GM12874 (cell line): ENCODE measurements around the gene ST6GALNAC3.
A peak's percentile ranks its signal among the peaks of the same experiment; 100 is the strongest.

ENCODE experiments used
- TF ChIP-seq, protein P1 (sequence below): IDR thresholded peaks from 2 replicates; pipeline ENCODE4 v1.5.1; 2011; ENCODE audit warnings: low read depth, mild to moderate bottlenecking, control low read depth, low read length, moderate library complexity; ENCODE audit not compliant: insufficient read depth

Gene ST6GALNAC3

DNA sequence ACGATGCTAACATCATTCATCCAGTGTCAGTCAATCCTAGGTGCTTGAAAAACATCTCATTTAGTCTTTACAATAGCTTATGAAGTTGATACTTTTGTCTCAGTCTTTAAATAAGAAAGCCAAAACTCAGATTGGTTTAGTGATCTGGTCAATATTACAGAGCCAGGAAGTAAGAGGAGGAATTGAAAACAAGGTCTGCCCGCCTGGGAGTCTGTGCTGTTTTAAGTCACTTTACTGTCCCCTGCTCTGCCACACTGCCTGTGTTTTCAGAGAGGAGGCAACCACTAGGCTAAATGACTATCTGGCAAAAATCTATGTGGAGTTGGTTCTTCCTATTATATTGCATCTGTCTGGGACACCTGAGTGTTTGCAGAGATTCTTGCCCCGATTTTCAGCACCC is 62.3 kb downstream of the ST6GALNAC3 start:
- TF ChIP-seq, protein P1, sequence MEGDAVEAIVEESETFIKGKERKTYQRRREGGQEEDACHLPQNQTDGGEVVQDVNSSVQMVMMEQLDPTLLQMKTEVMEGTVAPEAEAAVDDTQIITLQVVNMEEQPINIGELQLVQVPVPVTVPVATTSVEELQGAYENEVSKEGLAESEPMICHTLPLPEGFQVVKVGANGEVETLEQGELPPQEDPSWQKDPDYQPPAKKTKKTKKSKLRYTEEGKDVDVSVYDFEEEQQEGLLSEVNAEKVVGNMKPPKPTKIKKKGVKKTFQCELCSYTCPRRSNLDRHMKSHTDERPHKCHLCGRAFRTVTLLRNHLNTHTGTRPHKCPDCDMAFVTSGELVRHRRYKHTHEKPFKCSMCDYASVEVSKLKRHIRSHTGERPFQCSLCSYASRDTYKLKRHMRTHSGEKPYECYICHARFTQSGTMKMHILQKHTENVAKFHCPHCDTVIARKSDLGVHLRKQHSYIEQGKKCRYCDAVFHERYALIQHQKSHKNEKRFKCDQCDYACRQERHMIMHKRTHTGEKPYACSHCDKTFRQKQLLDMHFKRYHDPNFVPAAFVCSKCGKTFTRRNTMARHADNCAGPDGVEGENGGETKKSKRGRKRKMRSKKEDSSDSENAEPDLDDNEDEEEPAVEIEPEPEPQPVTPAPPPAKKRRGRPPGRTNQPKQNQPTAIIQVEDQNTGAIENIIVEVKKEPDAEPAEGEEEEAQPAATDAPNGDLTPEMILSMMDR, result no peak

DNA sequence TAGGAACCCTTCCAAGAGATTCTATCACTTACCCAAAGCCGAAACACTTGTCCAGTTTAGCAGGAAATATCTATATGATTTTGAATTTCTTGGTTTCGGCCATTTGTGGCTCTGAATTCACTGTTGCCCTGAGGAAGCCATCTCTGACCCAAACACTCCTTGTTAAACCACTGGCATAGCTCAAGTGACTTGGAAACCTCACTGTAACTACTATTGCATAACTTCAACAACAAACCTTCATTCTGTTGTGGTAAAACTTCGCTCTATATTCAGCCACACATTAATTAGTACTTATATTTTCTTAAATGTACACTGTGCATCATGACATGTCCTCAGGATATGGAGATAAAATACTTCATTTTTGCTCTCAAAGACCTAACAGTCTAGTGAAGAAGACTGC is 63.2 kb downstream of the ST6GALNAC3 start:
- TF ChIP-seq, protein P1, result no peak

DNA sequence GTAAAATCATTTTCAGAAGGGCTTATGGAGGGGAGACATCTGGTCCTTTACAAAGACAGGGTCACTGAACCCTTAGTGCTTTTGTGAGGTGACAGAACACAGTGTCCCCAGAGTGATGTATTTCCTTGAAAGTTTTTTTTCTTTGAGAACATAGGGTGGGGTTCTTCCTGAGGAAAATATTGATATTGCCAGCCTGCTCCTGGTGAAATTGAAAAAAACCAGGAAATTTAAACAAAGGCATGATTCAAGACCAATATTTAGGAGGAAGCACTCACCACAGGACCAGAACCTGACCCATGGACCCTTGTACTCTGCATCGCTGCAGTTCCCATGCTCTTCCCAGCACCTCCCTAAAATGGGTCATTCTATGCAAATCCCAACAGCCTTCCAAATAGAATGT is 63.7 kb downstream of the ST6GALNAC3 start:
- TF ChIP-seq, protein P1, result no peak

- TF ChIP-seq, protein P1, result 0 out of 2 replicates have a peak, but pooled peaks have one; percentile 1
Observed at GRCh38 chr1:76140227-76140626, 65.7 kb downstream of the ST6GALNAC3 start.

DNA sequence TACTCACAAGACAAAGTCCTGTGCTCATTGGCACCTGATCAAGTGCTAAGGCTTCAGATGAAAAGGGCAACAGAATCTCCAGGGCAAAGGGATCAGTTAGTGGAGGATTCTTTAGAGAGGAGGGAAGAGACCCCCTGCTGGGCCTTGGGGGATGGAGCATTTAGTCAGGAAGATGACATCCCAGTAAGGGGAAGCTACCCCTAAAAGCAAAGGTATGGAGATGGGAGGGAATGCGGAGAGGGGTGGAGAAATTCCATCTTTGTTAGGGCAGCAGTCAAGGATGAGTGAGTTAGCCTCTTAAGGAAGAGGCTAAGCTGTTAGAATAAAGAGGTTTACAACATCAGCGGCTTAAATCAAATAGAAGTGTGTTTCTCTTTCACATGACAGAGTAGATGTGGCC is 67.4 kb downstream of the ST6GALNAC3 start:
- TF ChIP-seq, protein P1, result no peak

GRCh38 chr1:76142771-76143540 is 68.4 kb downstream of the ST6GALNAC3 start:
- TF ChIP-seq, protein P1, result no peak

GRCh38 chr1:76144247-76144646 is 69.7 kb downstream of the ST6GALNAC3 start:
- TF ChIP-seq, protein P1, result no peak
